GM19351 (cell line): ENCODE results near the gene SIK1.
"Not testable (repeated sequence)": the region's sequence is repeated elsewhere in the genome, so short reads cannot be mapped to it uniquely, and the experiment has no call there.

Experiments
- ATAC-seq: cut with Tn5 transposase; IDR thresholded peaks from one replicate; pipeline ENCODE4 v1.9.1; 2021; ENCODE audit warnings: mild to moderate bottlenecking, moderate library complexity; ENCODE audit not compliant: unreplicated experiment

SIK1 gene

GRCh38 chr21:43440835-43441727 is 14.2 kb upstream of the SIK1 start:
- not testable (repeated sequence) for ATAC-seq

- ATAC-seq: not testable (repeated sequence)
Observed at GRCh38 chr21:43439316-43440075, 12.6 kb upstream of the SIK1 start.

- ATAC-seq: not testable (repeated sequence)
Observed at GRCh38 chr21:43436272-43436671, 9.3 kb upstream of the SIK1 start.

- ATAC-seq: not testable (repeated sequence)
Observed at GRCh38 chr21:43433340-43434136, 6.6 kb upstream of the SIK1 start.

- ATAC-seq: not testable (repeated sequence)
Observed at GRCh38 chr21:43430830-43431416, 4.0 kb upstream of the SIK1 start.

- ATAC-seq: not testable (repeated sequence)
Observed at GRCh38 chr21:43428964-43429363, 2.0 kb upstream of the SIK1 start.

- ATAC-seq: peak; percentile 78
Observed at GRCh38 chr21:43427242-43427559, 270 bp upstream of the SIK1 start.

- ATAC-seq: not testable (repeated sequence)
Observed at GRCh38 chr21:43426004-43426403, 927 bp downstream of the SIK1 start.

- ATAC-seq: not testable (repeated sequence)
Observed at GRCh38 chr21:43419475-43419874, 7.5 kb downstream of the SIK1 start.

GRCh38 chr21:43414576-43414975 is 12.4 kb downstream of the SIK1 start:
- not testable (repeated sequence) for ATAC-seq

- ATAC-seq: not testable (repeated sequence)
Observed at GRCh38 chr21:43412020-43412788, 14.7 kb downstream of the SIK1 start.

- ATAC-seq: not testable (repeated sequence)
Observed at GRCh38 chr21:43410456-43411068, 16.4 kb downstream of the SIK1 start.

GRCh38 chr21:43407139-43407538 is 19.8 kb downstream of the SIK1 start:
- ATAC-seq: not testable (repeated sequence)

GRCh38 chr21:43404450-43404849 is 22.5 kb downstream of the SIK1 start:
- not testable (repeated sequence) for ATAC-seq

GRCh38 chr21:43403651-43404430 is 23.1 kb downstream of the SIK1 start:
- ATAC-seq: not testable (repeated sequence)

GRCh38 chr21:43401125-43401524 is 25.8 kb downstream of the SIK1 start:
- not testable (repeated sequence) for ATAC-seq

- ATAC-seq: not testable (repeated sequence)
Observed at GRCh38 chr21:43399595-43400015, 27.3 kb downstream of the SIK1 start.

- not testable (repeated sequence) for ATAC-seq
Observed at GRCh38 chr21:43399136-43399535, 27.8 kb downstream of the SIK1 start.

- ATAC-seq: not testable (repeated sequence)
Observed at GRCh38 chr21:43398533-43398932, 28.4 kb downstream of the SIK1 start.
